HepG2 (cell line): ENCODE data around the gene RASGRF1. TPM values are rescaled to one million over a fixed set of nuclear protein-coding genes. Genes with fewer than 3 reads are reported as not detected.

ENCODE experiments used
- ASH2L ChIP-seq: fragments of 300-600, 200-600 bp; sonication (generic); IDR thresholded peaks from 2 replicates; pipeline ENCODE4 v1.7.0; 2017; ENCODE audit warnings: low read depth, mild to moderate bottlenecking, moderate library complexity, mixed read lengths, low read length; ENCODE audit not compliant: insufficient read length
- BORCS8-MEF2B ChIP-seq: sonication (generic); formaldehyde crosslinking; IDR thresholded peaks from 2 replicates; pipeline ENCODE4 v1.8.0; 2022; ENCODE audit warnings: mild to moderate bottlenecking, missing genetic modification reagents
- BRCA1 ChIP-seq: sonication (generic); formaldehyde crosslinking; IDR thresholded peaks from 2 replicates; pipeline ENCODE4 v1.4.0; 2020; ENCODE audit warnings: missing genetic modification reagents
- CBFB ChIP-seq: sonication (generic); formaldehyde crosslinking; IDR thresholded peaks from 2 replicates; pipeline ENCODE4 v1.4.0; 2020; ENCODE audit warnings: missing genetic modification reagents
- FOXK1 ChIP-seq: sonication (generic); formaldehyde crosslinking; IDR thresholded peaks from 2 replicates; pipeline ENCODE4 v1.4.0; 2020; ENCODE audit warnings: low read depth, missing genetic modification reagents, borderline replicate concordance
- JUND ChIP-seq: sonication (generic); formaldehyde crosslinking; IDR thresholded peaks from 2 replicates; pipeline ENCODE4 v1.8.0; 2022; ENCODE audit warnings: mild to moderate bottlenecking, missing genetic modification reagents
- KAT2B ChIP-seq: fragments of 150-350 bp; IDR thresholded peaks from 2 replicates; pipeline ENCODE4 v1.6.1; 2014; ENCODE audit warnings: low read depth, low read length, borderline replicate concordance
- LRRFIP1 ChIP-seq: sonication (generic); formaldehyde crosslinking; conservative IDR thresholded peaks from 2 replicates; pipeline ENCODE4 v1.4.0; 2020; ENCODE audit warnings: missing genetic modification reagents
- MTERF4 ChIP-seq: sonication (generic); formaldehyde crosslinking; IDR thresholded peaks from 2 replicates; pipeline ENCODE4 v1.8.0; 2023; ENCODE audit warnings: mild to moderate bottlenecking, missing genetic modification reagents
- SP1 ChIP-seq, 2 experiments: fragments of 450-650 bp in 1 of 2; sonication (generic) in 1 of 2; formaldehyde crosslinking in 1 of 2; IDR thresholded peaks; 2 replicates each; pipeline versions ENCODE4 v1.4.0 to v1.6.1; 2016 to 2020; ENCODE audit warnings: missing genetic modification reagents in 1 of 2
- TRAFD1 ChIP-seq: sonication (generic); formaldehyde crosslinking; IDR thresholded peaks from 2 replicates; pipeline ENCODE4 v1.5.1; 2020; ENCODE audit warnings: missing genetic modification reagents, mild to moderate bottlenecking, borderline replicate concordance
- TRIM24 ChIP-seq: sonication (generic); formaldehyde crosslinking; IDR thresholded peaks from 2 replicates; pipeline ENCODE4 v1.8.0; 2022; ENCODE audit warnings: mild to moderate bottlenecking, missing genetic modification reagents
- TSC22D2 ChIP-seq: sonication (generic); formaldehyde crosslinking; IDR thresholded peaks from 2 replicates; pipeline ENCODE4 v1.5.1; 2020; ENCODE audit warnings: missing genetic modification reagents, mild to moderate bottlenecking, borderline replicate concordance
- ZBTB34 ChIP-seq: sonication (generic); formaldehyde crosslinking; IDR thresholded peaks from 2 replicates; pipeline ENCODE4 v1.8.0; 2022; ENCODE audit warnings: mild to moderate bottlenecking, missing genetic modification reagents
- ZMAT5 ChIP-seq: sonication (generic); formaldehyde crosslinking; IDR thresholded peaks from 2 replicates; pipeline ENCODE4 v1.5.0; 2020; ENCODE audit warnings: mild to moderate bottlenecking, low read depth, missing genetic modification reagents, borderline replicate concordance
- ZNF224 ChIP-seq: sonication (generic); formaldehyde crosslinking; IDR thresholded peaks from 2 replicates; pipeline ENCODE4 v1.5.0; 2020; ENCODE audit warnings: mild to moderate bottlenecking, missing genetic modification reagents
- ZNF543 ChIP-seq: sonication (generic); formaldehyde crosslinking; IDR thresholded peaks from 2 replicates; pipeline ENCODE4 v1.4.0; 2020; ENCODE audit warnings: mild to moderate bottlenecking, missing genetic modification reagents
- ZNF670 ChIP-seq: sonication (generic); formaldehyde crosslinking; IDR thresholded peaks from 2 replicates; pipeline ENCODE4 v1.8.0; 2022; ENCODE audit warnings: mild to moderate bottlenecking, missing genetic modification reagents, borderline replicate concordance
- ZNF724P ChIP-seq: sonication (generic); formaldehyde crosslinking; IDR thresholded peaks from 2 replicates; pipeline ENCODE4 v1.8.0; 2022; ENCODE audit warnings: missing genetic modification reagents, borderline replicate concordance
- polyA plus RNA-seq, 8 experiments: library from polyadenylated mRNA; depleted of rRNA in 3 of 8; stranded (reverse) in 7 of 8; unstranded in 1 of 8; fragments of >200 nt; fragmentation: Illumina TruSeq in 4 of 8; extraction: Trizol in 4 of 8; gene quantifications; 2 replicates each; pipeline versions ENCODE4 v1.2.1 to v1.2.3, GENCODE V29; 2011 to 2016; ENCODE audit warnings: low read depth in 4 of 8, missing spikeins in 1 of 8, mixed read lengths in 1 of 8; ENCODE audit not compliant: insufficient read depth in 1 of 8
- total RNA-seq, 5 experiments: library from RNA; depleted of rRNA; stranded (reverse); fragments of >200 nt; fragmentation: Illumina TruSeq; extraction: Trizol; gene quantifications; 2 replicates each; pipeline ENCODE4 v1.2.3, GENCODE V29; 2016; ENCODE audit warnings: low read depth in 1 of 5
- TF ChIP-seq, protein P1 (sequence below): sonication (generic); formaldehyde crosslinking; IDR thresholded peaks from 2 replicates; pipeline ENCODE4 v1.4.0; 2020; ENCODE audit warnings: missing genetic modification reagents

RASGRF1 gene
- total and polyA plus RNA-seq, 2 of the 13 experiments (the other 11 are each of a cell fraction or from before 2014, with no cell fraction given), result 0.55 to 3.0 TPM

DNA sequence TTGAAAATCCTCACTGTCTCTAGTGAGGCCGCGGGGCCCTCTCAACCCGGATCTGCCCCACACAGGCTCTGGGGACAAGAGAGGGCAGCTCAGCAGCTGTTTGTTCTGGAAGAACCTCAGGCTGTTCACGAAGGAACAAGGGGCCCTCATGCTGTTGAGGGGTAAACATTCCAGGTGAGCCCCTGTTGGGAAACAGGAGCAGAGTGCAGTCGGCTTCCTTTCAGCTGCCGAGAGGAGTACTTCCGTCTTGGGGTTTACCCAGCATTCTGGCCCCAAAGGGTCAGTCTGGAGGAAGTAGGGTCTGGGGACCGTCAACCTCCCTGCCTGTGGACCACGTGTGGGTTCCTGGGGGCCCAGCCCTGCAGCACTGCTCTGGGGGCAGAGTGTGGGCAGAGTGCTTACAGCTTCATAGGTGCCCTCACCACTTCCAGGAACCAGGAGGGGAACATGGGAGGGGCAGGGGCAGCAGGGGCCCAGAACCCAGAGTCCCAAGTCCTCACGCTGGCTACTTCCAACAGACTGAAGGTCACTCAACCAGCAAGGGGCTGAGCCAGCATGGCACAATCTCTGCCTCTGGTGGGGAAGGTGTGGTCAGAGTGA, 96.5 kb downstream of the RASGRF1 start (continued):
- TF ChIP-seq MTERF4 (CRISPR knock-in tag) (peak; percentile 85), BORCS8-MEF2B (CRISPR knock-in tag) (peak; percentile 80; the same call in 1 of the 2 replicates), ZNF543 (CRISPR knock-in tag) (peak; percentile 84; the same call in 1 of the 2 replicates), FOXK1 (CRISPR knock-in tag) (peak; percentile 93), ZNF224 (CRISPR knock-in tag) (peak; percentile 77; the same call in 1 of the 2 replicates), KAT2B (no peak), ZNF724P (peak; percentile 74; the same call in 1 of the 2 replicates), ASH2L (peak; percentile 98), ZMAT5 (CRISPR knock-in tag) (no peak), ZNF670 (CRISPR knock-in tag) (peak; percentile 71; the same call in 1 of the 2 replicates), TSC22D2 (CRISPR knock-in tag) (peak; percentile 44; the same call in 1 of the 2 replicates), TRAFD1 (CRISPR knock-in tag) (peak; percentile 37; the same call in 1 of the 2 replicates), BRCA1 (CRISPR knock-in tag) (peak; percentile 93), ZBTB34 (CRISPR knock-in tag) (peak; percentile 97), LRRFIP1 (CRISPR knock-in tag) (no peak), CBFB (peak; percentile 97), SP1 (IDR thresholded peaks at IDR 0.05) (no peak), SP1 (CRISPR knock-in tag; IDR thresholded peaks at IDR 0.05) (0 out of 2 replicates have a peak, but pooled peaks have one; percentile 7), TRIM24 (CRISPR knock-in tag) (peak; percentile 88), JUND (peak; percentile 80)
- TF ChIP-seq, protein P1, sequence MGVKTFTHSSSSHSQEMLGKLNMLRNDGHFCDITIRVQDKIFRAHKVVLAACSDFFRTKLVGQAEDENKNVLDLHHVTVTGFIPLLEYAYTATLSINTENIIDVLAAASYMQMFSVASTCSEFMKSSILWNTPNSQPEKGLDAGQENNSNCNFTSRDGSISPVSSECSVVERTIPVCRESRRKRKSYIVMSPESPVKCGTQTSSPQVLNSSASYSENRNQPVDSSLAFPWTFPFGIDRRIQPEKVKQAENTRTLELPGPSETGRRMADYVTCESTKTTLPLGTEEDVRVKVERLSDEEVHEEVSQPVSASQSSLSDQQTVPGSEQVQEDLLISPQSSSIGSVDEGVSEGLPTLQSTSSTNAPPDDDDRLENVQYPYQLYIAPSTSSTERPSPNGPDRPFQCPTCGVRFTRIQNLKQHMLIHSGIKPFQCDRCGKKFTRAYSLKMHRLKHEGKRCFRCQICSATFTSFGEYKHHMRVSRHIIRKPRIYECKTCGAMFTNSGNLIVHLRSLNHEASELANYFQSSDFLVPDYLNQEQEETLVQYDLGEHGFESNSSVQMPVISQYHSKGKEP (CRISPR knock-in tag), result peak; percentile 55; the same call in 1 of the 2 replicates
